Activated naive CD4-positive, alpha-beta T cell treated with anti-CD3 and anti-CD28 coated beads, Interleukin-2, amount 50 U/mL, for 24 hours (primary cell): ENCODE results near the gene HDAC4.

Experiments
- H3K27ac Mint-ChIP-seq: one replicate; pipeline ENCODE4 v1.8.0; 2021; ENCODE audit warnings: mild to moderate bottlenecking, mixed read lengths
- H3K27me3 Mint-ChIP-seq: one replicate; pipeline ENCODE4 v1.8.0; 2021; ENCODE audit warnings: mixed read lengths
- H3K36me3 Mint-ChIP-seq: one replicate; pipeline ENCODE4 v1.8.0; 2021; ENCODE audit warnings: mixed read lengths
- H3K4me1 Mint-ChIP-seq: one replicate; pipeline ENCODE4 v1.8.0; 2021; ENCODE audit warnings: mixed read lengths
- H3K4me3 Mint-ChIP-seq: one replicate; pipeline ENCODE4 v1.8.0; 2021; ENCODE audit warnings: mild to moderate bottlenecking, mixed read lengths
- H3K9me3 Mint-ChIP-seq: one replicate; pipeline ENCODE4 v1.8.0; 2021; ENCODE audit warnings: mixed read lengths

HDAC4 gene

DNA sequence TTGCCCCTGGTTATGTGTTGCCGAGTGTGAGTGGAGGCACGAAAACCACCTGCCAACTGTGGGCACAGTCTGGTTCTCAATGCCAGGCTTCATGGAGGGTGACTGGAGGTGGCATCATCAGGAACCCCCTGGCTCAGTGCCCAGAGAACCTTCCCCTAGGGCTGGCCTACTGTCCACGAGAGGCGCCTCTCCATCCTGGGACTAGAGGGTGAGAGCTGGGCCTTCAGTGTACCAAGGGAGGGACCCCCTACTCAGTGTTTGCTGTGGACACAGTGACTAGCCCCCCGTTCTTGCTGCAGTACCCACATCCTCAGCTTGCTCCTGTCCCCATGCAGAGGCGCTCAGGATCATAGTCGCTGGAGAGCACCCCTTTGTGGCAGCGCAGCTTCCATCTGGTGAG is 202.6 kb downstream of the HDAC4 start:
- no peaks in the 10 kb centered on the region for H3K27me3 Mint-ChIP-seq
- peaks cover 4% of the 10 kb centered on the region for H3K36me3 Mint-ChIP-seq
- H3K9me3 Mint-ChIP-seq, result no peaks in the 10 kb centered on the region
- H3K4me1 Mint-ChIP-seq, result peaks cover 46% of the 10 kb centered on the region
- no peak overlapping the region for H3K4me3 Mint-ChIP-seq
- H3K27ac Mint-ChIP-seq, result no peak overlapping the region

DNA sequence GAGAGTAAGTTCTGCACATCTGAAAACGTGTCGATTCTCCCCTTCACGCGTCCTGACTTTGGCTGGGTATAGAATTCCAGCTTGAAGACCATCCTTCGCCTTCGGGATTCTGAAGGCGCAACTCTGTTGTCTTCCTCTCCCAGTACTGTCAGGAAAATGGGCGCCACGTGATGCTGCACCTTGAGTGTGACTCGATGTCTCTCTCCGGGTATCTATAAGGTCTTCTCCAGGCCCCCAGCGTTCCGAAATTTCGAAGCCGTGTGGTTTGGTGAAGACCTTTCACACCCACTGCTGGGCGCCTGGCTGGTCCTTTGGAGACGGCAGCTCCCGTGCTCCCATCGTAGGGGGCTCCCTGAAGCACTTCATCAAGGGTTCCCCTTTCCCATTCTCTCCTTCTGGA is 203.7 kb downstream of the HDAC4 start:
- Mint-ChIP-seq H3K27ac (no peak overlapping the region), H3K9me3 (no peaks in the 10 kb centered on the region), H3K4me1 (peaks cover 41% of the 10 kb centered on the region), H3K4me3 (no peak overlapping the region), H3K27me3 (no peaks in the 10 kb centered on the region), H3K36me3 (peaks cover 4% of the 10 kb centered on the region)

DNA sequence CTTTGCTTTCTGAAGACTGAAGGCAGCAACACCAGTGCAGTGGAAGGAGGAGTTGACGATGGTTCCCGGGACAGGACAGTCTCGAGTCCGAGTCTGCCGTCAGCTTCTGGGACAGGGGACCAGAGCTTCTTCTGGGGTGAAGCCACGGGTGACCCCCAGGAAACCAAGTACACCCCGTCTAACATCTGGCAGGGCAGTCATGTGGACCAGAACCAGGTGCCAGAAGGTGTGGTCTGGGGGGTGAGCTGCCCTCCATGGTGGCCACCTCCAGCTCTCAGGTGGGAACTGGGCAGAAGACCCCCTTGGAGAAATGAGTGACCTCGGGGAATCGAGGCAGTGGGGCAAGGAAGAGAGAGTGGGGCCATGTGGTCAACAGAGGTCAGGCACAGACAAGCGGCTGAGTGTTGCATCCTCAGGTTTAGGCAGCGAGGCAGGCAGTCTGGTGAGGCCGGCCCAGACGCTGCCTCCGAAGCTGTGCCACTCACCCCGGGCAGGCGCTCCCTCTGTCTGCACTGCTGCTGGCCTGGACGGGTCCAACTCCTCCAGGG is 204.3 kb downstream of the HDAC4 start:
- Mint-ChIP-seq H3K4me1 (peaks cover 40% of the 10 kb centered on the region), H3K36me3 (peaks cover 4% of the 10 kb centered on the region), H3K9me3 (no peaks in the 10 kb centered on the region), H3K27ac (no peak overlapping the region), H3K27me3 (no peaks in the 10 kb centered on the region), H3K4me3 (no peak overlapping the region)

DNA sequence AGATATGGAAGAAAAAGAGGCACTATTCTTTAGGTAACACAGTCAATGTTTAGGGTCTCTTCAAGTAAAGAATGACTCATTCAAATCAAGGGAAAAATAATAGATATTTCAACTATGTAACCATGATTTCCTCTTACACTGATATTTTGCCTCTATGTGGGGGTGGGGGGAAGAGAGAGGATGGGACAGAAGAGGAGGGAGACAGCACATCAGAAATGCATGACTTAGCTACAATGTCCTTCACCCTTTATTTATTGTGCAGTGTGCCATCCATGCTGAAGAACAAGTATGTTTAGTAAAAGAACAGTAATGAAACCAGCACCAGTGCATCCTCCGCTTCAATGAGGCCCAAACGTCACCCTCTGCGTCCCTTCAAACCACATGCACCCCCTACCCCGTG is 204.8 kb downstream of the HDAC4 start:
- H3K9me3 Mint-ChIP-seq, result no peaks in the 10 kb centered on the region
- no peaks in the 10 kb centered on the region for H3K27me3 Mint-ChIP-seq
- peaks cover 4% of the 10 kb centered on the region for H3K36me3 Mint-ChIP-seq
- H3K27ac Mint-ChIP-seq, result peak overlapping the region; percentile 74
- peaks cover 40% of the 10 kb centered on the region for H3K4me1 Mint-ChIP-seq
- H3K4me3 Mint-ChIP-seq, result no peak overlapping the region

DNA sequence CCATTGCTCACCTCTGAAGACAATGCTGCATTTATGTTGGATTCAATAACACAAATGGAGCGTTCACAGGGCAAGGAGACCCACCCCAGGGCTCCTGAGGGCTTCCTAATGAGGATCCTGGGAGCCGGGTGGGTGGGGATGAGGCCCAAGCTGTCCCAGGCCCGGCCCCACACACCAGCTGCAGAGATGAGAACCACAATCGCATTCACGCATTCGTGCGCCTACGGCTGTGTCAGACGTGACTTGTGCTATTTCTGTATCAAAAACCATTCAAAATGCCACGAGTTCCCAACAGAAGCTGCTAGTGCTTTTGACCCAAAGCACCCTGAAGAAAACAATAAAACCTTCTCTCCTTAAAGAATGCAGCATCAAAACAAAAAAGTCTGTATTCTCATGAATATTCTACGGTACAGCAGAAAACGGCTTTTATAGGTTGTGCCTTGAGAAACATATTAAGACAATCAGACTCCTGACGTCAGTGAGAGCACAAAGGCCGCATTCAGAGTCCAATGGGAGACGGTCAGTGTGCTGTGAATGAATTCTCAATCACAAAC is 205.4 kb downstream of the HDAC4 start:
- H3K4me3 Mint-ChIP-seq, result no peak overlapping the region
- peaks cover 5% of the 10 kb centered on the region for H3K36me3 Mint-ChIP-seq
- peak overlapping the region; percentile 74 for H3K27ac Mint-ChIP-seq
- peaks cover 35% of the 10 kb centered on the region for H3K4me1 Mint-ChIP-seq
- H3K27me3 Mint-ChIP-seq, result no peaks in the 10 kb centered on the region
- no peaks in the 10 kb centered on the region for H3K9me3 Mint-ChIP-seq

DNA sequence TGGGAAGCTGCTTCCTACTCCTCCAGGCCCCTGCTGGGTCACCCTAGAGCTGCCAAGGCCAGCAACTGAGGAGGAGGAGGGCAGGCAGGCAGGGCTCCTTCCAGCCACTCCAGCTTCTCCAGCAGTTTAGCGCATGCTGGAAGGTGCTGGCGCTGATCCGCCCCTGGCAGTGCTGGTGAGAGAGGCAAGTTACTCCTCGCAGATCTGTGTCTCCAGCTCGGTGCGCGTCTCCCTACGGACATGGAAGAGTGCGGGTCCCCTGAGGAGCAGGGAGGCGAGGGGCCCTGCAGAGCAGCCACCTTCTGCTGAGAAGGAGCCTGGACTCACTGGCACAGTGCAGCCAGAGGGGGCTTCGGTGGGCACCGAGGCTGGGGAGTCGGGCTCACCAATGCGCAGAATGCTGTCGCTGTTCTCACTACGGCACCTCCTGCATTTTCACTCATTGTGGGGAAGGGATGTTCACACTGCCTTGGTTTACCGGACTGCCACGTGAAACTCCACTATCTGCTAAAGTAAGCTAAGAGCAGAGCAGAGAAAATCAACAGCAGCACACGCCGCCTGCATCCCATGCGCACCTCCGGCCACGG is 206.0 kb downstream of the HDAC4 start:
- H3K27ac Mint-ChIP-seq, result no peak overlapping the region
- H3K36me3 Mint-ChIP-seq, result peaks cover 8% of the 10 kb centered on the region
- H3K27me3 Mint-ChIP-seq, result no peaks in the 10 kb centered on the region
- no peak overlapping the region for H3K4me3 Mint-ChIP-seq
- H3K4me1 Mint-ChIP-seq, result peaks cover 31% of the 10 kb centered on the region
- no peaks in the 10 kb centered on the region for H3K9me3 Mint-ChIP-seq

DNA sequence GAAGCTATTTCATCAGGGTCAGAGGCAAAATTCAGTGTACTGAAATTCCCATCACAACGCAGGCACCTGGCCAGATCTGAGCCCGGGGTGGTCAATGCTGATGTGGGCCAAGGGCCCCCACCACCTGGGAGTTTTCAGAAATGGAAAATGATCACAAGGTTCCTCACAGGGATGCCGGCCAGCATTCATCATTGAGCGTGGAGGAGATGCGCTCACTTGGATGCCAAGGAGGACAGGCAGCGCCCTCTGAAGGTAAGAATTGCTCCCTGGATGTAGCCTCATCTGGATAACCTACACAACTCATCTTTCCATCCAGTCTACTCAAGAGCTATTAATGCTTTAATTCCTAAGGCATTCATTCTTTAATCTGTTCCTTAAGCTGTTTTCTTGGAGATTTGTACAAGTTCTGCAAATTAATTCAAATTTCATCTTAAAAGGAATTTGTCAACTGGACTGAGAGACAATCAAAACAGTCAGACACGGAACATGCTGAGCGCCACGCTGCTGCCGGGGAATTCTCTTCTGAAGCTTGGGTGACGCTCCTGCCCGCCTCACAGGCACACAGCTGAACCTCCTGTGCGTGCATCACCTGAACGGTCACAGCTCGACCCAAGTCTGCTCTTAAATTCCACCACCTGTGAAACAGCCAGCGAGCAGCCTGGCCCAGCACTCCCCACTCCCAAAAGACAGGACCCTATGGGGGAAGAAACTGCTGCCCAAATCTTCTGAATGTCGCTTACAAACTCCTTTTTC is 206.7 kb downstream of the HDAC4 start:
- peaks cover 10% of the 10 kb centered on the region for H3K36me3 Mint-ChIP-seq
- no peak overlapping the region for H3K27ac Mint-ChIP-seq
- H3K27me3 Mint-ChIP-seq, result no peaks in the 10 kb centered on the region
- no peaks in the 10 kb centered on the region for H3K9me3 Mint-ChIP-seq
- H3K4me3 Mint-ChIP-seq, result no peak overlapping the region
- peaks cover 31% of the 10 kb centered on the region for H3K4me1 Mint-ChIP-seq

DNA sequence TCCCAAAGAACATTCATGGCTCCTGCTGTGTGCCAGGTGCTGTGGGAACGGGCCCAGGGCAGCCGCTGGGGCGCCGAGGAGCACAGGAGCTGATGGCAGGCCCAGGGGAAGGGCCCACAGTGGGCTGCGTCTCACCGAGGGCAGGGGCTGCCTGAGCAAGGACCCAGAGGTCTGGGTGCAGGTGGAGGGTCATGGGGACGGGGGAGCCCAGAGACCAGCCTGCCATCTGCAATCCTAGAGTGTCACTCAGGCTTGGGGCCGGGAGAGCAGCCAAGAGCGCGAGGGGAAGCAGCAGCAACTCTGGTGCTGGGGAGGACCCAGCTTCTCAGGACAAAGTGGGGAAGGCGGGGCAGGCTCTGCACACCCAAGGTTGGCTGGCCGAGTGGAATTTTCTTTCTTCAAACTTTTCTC is 207.4 kb downstream of the HDAC4 start:
- H3K36me3 Mint-ChIP-seq, result peaks cover 13% of the 10 kb centered on the region
- H3K9me3 Mint-ChIP-seq, result no peaks in the 10 kb centered on the region
- no peak overlapping the region for H3K27ac Mint-ChIP-seq
- H3K27me3 Mint-ChIP-seq, result no peaks in the 10 kb centered on the region
- no peak overlapping the region for H3K4me3 Mint-ChIP-seq
- H3K4me1 Mint-ChIP-seq, result peaks cover 31% of the 10 kb centered on the region

DNA sequence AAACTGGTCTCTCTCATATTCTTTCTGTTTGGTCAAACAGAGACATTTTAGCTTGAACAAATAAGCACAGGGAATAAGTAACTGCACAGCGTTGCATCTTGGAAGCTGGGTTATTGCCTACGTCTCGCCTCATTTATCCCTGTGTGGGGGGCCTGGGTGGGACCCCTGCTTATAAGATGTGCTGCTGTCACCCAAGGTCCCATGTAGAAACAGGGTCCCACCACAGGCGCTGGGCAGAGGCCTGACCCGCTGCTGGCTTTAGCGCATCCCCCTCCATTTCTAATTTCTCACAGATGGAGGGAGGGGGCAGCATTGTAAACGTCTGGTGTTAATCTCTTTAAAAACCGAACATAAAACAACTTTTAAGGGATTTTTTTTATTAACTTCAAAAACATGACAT is 207.8 kb downstream of the HDAC4 start:
- H3K4me3 Mint-ChIP-seq, result no peak overlapping the region
- H3K27me3 Mint-ChIP-seq, result no peaks in the 10 kb centered on the region
- peaks cover 31% of the 10 kb centered on the region for H3K4me1 Mint-ChIP-seq
- H3K36me3 Mint-ChIP-seq, result peaks cover 13% of the 10 kb centered on the region
- H3K27ac Mint-ChIP-seq, result no peak overlapping the region
- H3K9me3 Mint-ChIP-seq, result no peaks in the 10 kb centered on the region

DNA sequence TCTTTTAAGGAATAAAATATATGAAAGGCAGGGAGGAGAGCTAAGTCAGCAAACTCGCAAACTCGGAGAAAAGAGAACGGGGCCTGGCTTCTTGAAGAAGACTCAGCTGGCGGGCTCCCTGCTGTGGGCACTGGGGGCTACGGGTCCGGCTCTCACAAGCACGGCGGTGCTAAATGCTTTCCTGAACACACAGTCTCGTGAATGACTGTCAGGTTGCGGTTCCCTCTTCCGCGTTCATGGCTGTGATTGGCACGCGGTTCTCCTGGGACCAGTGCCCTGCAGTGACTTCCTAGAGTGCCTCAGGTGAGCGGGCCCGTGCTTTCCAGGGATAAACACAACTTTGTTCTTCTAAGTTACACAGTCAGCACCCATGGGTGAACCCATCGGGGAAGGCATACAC is 208.4 kb downstream of the HDAC4 start:
- no peaks in the 10 kb centered on the region for H3K27me3 Mint-ChIP-seq
- no peak overlapping the region for H3K27ac Mint-ChIP-seq
- peaks cover 31% of the 10 kb centered on the region for H3K4me1 Mint-ChIP-seq
- no peak overlapping the region for H3K4me3 Mint-ChIP-seq
- H3K36me3 Mint-ChIP-seq, result peaks cover 11% of the 10 kb centered on the region
- no peaks in the 10 kb centered on the region for H3K9me3 Mint-ChIP-seq

DNA sequence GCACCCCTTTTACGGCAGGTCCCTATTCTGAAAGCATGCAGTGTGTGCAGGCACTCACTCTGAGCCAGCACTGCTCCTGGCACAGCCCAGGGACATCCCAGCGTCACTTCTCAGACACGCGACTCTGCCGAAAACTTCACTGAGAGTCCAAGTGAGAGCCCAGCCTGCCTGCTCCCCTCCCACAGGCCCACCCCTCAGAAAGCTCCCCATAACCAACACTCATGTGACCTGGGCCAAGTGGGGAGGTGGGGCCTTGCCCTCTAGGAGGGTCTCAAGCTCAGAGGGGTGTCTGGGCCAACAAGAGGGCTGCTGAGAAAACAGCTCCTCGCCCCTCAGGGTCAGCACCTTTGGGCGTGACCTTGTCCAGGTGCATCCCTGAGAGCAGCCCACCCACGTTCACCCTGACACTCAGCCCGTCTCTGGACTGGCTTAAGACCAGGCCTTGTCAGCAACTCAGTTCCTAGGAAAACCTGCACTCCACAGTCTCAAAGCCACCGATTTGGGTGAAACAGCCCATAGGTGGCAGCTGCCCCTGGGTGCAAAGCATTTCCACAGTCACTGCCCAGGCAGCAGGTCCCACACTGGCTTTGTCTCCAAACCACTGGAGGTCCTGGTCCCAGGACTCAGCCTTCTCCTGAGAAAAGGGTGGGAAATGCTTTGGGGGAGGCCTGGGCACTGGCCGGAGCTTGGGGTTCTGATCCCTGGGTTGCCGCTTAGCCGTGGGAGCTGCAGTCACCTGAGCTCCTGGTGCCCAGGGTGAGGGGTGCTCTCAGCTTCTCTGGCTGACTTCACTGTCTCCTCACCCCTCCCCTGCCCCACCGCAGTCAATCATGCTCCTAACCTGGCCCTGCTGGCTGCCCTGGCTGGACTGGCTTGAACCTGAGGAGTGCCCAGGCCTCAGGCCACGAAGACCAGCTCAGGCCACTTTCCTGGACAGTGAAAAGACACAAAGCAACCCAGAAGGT is 209.6 kb downstream of the HDAC4 start:
- H3K4me1 Mint-ChIP-seq, result peaks cover 26% of the 10 kb centered on the region
- no peak overlapping the region for H3K27ac Mint-ChIP-seq
- H3K36me3 Mint-ChIP-seq, result peaks cover 10% of the 10 kb centered on the region
- no peak overlapping the region for H3K4me3 Mint-ChIP-seq
- no peaks in the 10 kb centered on the region for H3K9me3 Mint-ChIP-seq
- H3K27me3 Mint-ChIP-seq, result no peaks in the 10 kb centered on the region

DNA sequence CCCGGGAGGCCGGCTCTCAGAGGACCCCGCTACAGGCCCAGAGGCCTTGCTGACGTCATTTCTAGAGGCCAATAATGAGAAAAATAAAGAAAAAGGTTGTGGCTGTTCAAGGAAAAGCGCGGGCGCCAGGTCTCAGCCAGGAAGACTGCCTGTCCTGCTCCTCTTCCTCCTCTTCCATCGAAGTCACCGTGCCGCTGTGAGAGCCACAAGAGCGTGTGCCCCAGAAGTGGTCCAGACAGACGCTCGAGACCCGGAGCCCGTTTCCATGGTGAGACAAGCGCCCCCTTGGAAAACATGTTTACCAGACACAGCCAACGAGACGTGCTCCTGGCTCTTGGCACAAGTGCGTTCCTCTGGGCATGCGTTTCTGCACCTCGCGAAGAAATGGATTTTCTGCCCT is 210.5 kb downstream of the HDAC4 start:
- Mint-ChIP-seq H3K27ac (no peak overlapping the region), H3K27me3 (no peaks in the 10 kb centered on the region), H3K36me3 (peaks cover 9% of the 10 kb centered on the region), H3K4me1 (peaks cover 20% of the 10 kb centered on the region), H3K9me3 (no peaks in the 10 kb centered on the region), H3K4me3 (no peak overlapping the region)

DNA sequence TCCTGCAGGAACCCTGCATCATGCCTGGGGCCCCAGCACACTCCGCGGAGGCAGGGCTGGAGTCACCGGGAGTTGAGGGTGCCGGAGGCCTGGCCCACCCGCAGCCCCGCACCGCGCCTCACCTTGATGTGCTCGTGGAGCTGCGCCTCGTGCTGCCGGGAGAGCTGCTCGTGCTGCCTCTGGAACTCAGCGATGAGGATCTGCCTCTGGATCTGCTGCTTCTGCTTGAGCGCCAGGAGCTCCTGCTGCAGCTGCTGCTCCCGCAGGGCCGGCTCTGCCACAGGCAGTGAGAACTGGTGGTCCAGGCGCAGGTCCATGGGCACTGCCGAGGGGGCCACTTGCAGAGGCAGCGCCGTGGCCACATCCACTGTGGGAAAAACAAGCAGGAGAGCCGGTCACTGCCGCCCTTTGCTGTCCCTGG is 211.1 kb downstream of the HDAC4 start:
- peaks cover 16% of the 10 kb centered on the region for H3K4me1 Mint-ChIP-seq
- no peak overlapping the region for H3K27ac Mint-ChIP-seq
- no peak overlapping the region for H3K4me3 Mint-ChIP-seq
- no peaks in the 10 kb centered on the region for H3K9me3 Mint-ChIP-seq
- no peaks in the 10 kb centered on the region for H3K27me3 Mint-ChIP-seq
- peaks cover 9% of the 10 kb centered on the region for H3K36me3 Mint-ChIP-seq

DNA sequence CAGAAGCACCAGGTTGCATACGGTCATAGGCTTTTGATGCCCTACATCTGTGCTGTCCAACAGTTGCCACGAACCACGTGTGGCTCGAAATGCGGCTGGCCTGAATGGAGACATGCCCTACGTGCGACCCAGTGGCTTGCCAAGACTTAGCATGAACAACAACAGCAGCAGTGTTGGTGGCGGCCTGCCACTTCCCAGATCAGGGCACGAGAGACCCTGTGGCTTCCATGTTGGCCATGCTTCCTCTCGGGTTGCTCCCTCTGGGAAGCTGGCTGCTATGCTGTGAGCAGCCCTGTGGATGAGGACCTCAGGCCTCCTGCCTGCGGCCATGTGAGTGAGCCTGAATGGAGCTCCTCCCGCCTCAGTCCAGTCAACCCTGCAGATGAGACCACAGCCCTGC is 212.3 kb downstream of the HDAC4 start:
- peaks cover 9% of the 10 kb centered on the region for H3K36me3 Mint-ChIP-seq
- H3K27me3 Mint-ChIP-seq, result no peaks in the 10 kb centered on the region
- H3K4me1 Mint-ChIP-seq, result peaks cover 8% of the 10 kb centered on the region
- H3K27ac Mint-ChIP-seq, result no peak overlapping the region
- H3K9me3 Mint-ChIP-seq, result no peaks in the 10 kb centered on the region
- H3K4me3 Mint-ChIP-seq, result no peak overlapping the region

DNA sequence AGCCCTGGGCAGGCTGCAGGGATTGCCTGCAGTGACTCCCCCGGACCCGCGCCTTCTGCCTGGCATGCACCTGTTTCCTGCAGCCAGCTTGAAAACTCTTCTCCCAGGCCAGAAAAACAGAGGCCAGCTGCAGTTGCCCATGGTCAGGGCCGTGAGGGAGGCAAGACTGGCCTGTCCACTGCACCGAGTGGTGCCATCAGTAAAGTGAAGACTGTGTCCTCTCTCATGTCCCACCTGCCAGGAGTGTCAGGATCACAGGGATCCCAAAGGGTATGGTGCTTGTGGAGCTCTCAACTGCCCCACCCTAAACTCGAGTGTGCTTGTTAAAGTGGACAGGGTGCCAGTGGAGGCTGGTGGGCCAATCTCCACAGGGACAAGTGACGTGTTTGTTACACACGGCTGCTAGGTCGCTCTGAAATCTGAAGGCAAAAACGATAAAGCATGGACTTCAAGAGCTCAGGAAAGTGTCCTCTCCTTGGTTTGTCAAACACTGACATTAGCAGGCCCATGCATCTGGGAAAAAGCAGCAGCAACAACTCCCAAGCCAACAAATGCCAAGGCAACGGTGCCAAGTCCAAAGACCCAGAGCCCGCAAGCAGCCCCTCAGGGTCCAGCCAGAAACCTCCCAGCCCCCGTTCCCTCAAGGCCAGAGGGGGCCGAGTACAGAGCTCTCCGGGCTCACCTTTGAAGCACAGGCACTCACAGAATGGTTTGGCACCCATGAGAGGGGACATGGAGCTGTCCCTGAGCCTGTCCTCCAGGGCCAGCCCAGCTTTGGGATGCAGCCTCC is 213.2 kb downstream of the HDAC4 start:
- peaks cover 9% of the 10 kb centered on the region for H3K36me3 Mint-ChIP-seq
- no peak overlapping the region for H3K4me3 Mint-ChIP-seq
- H3K27ac Mint-ChIP-seq, result no peak overlapping the region
- H3K9me3 Mint-ChIP-seq, result no peaks in the 10 kb centered on the region
- H3K27me3 Mint-ChIP-seq, result no peaks in the 10 kb centered on the region
- peaks cover 6% of the 10 kb centered on the region for H3K4me1 Mint-ChIP-seq
